Measurements from ENCODE around the gene SOST.

The SOST gene

DNA sequence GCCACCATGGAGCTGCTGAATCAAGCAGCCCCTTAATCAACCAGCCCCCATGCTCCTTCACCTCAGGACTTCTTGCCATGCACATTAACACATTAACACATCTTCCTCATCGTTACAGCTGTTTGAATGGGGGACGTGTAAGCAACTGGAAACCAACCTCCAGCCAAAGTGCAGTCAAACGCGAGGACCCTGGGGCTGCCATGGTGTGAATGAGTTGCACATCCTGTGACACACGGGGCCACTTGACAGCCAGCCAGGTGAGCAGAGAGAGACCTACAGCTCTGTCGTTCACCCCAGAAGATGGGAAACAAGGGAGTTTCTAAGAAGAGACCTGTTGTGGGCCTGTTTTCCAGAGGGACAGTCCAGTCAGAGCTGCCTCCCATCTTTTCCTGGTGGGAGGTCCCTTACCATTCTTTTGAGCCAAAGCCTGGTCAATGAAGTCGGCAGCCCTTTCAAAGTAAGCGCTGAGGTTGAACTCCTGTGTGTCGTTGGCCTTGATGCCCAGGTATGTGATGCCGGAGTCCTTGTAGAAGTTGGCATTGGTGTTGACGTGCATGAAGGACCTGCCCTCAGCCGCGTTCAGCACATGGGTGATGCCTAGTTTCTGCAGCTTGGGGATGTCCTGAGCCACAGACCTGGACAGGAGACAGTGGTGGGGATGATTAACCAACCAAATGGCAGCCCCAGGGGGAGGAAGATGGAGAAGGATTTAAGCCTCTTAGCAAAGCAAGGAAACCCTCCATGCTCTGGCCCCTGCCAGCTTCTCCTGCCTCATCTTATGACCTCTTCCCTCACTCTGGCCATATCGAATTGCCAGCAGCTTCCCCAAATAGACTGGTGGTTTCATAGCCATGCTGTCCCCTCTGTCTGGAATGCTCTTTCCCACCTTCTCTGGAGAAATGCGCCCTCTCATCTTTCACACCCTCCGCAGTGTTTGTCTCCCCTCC lies 16.0 kb upstream of the SOST start:
- no peak for DNase-seq

- peak; percentile 29 for DNase-seq
These were observed 14.5 kb upstream of the SOST start for GRCh38 chr17:43772877-43773648.

GRCh38 chr17:43771463-43771862 lies 12.9 kb upstream of the SOST start:
- no peak for DNase-seq

GRCh38 chr17:43770957-43771356 lies 12.4 kb upstream of the SOST start:
- DNase-seq, result no peak

- no peak for DNase-seq
These were observed 11.3 kb upstream of the SOST start for GRCh38 chr17:43769859-43770258.

- no peak for DNase-seq
These were observed 10.8 kb upstream of the SOST start for GRCh38 chr17:43769426-43769825.

GRCh38 chr17:43768943-43769342 lies 10.4 kb upstream of the SOST start:
- DNase-seq, result no peak

GRCh38 chr17:43768382-43768781 lies 9.8 kb upstream of the SOST start:
- DNase-seq, result peak; percentile 23

DNA sequence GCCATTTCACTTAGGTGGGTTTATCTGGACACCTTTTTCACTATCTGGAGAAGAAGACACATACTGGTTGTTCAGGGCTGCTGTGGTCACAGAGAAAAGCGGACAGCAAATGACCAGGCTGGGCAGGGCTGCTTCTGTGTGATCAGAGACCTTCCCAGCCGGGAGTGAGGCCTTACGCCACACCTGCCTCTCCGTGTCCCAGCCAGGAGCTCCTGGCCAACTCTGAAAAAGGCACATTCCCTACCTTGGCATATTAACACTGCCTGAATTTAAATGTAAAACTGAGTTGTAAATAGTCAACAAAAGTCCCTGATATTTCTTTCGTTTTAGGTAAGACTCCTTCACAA lies 9.1 kb upstream of the SOST start:
- no peak for DNase-seq

GRCh38 chr17:43767053-43767712 lies 8.6 kb upstream of the SOST start:
- DNase-seq, result no peak

- DNase-seq, result peak; percentile 35
These were observed 7.9 kb upstream of the SOST start for GRCh38 chr17:43766413-43767052.

DNA sequence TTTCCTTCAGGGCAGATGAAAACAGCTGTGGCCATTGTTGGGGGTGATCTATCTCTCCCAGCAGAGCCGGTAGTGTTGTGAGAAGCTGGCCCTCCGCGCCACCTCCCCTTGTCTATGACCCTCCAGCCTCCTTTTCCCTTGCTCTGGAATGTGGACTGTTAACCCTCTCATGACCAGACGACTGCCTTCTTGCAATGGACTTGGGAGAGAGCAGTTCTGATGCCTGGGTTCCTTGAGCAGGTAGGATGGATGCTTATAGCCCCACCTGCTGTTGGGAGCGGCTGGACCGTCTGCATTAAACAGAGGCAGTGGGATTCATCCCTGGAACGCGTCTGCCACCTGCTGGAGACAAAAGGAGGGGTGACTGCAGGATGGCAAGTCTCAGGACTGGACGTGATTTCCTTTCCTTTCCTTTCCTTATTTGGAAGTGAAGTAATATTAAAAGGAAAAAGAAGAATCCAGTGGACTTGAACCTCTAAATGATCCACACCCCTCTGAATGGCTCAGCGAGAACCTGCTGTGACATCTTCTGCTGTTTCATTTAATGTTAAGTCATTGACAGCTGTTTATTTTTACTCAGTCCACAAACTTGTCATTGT lies 1.8 kb upstream of the SOST start:
- peak; percentile 88 for DNase-seq

DNA sequence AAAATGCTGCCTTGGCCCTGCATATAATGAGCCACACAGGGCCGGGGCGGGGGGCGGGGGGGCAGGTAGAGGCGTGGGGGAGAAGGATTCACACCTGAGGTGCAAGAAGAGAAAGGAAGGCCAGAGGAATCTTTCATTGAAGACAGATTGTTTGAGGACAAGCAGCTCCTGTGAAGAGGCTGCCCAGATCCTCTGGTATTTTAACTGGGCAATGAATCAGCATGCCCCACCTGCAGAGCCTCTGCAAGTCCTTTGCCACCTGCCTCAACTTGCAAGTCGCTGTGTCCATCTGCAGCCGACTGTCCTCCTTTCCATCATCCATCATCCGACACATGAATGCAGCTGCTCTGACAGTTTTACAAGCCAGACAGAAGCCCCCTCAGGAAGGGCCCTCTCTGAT lies 1.2 kb upstream of the SOST start:
- no peak for DNase-seq

DNA sequence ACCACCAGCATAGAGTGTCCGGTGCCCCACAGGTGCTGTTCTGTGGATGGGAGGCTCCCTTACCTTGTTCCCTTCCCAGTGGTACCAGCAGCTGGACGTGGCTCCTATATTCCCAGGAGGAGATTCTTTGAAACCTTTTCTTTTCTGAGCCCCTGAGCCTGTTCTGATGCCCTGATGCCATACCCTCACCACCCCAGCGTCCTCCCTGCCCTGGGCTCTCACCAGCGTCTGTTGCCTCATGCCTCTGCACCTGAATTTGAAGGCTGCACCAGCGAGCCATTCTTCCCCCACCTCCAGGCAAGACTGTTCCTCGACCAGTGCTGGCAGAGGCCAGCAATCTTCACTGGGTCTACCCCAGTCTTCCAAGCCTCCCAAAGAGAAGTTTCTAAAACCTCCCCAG lies 505 bp downstream of the SOST start:
- no peak for DNase-seq

DNA sequence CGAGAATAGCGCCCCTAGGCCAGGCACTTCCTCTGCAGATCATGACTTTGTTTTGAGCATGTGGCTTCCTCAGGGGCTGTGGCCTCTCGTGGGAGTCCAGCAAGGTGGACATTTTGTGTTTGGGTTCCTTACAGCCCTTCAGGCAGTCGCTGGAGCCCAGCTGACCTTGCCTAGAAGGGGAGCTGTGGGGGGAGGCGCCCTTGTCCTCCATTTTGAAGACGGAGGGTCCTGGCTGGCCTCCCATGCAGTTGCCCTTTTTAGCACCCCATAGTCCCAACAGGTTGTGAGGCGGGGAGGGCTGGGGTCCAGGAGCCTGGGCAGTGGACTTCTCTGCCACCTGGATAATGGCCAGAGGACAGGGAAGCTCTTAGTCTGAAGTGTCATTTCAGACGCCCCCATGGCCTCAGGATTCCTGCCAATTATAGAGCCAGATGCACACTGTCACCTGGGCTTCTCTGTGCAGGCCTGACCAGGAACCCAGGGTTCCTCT lies 1.4 kb downstream of the SOST start:
- DNase-seq, result no peak

DNA sequence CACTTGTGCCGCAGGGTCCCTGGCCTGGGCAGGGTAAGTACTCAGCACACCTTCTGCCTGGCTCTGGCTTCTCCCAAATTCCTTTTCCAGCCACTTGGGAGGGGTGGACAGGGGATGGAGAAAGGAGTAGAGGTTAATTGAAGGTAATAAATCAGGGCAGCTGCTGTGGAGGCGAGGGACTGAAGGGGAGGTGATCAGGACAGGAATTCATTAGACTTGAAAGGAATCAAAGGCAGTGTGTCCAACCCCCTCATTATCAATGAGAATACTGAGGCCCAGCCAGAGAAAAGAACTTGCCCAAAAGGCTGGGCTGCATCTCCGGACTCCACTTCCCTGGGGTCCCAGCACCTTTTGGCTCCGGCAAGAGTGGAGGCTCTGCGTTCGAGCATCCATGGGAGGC lies 2.4 kb downstream of the SOST start:
- no peak for DNase-seq

DNA sequence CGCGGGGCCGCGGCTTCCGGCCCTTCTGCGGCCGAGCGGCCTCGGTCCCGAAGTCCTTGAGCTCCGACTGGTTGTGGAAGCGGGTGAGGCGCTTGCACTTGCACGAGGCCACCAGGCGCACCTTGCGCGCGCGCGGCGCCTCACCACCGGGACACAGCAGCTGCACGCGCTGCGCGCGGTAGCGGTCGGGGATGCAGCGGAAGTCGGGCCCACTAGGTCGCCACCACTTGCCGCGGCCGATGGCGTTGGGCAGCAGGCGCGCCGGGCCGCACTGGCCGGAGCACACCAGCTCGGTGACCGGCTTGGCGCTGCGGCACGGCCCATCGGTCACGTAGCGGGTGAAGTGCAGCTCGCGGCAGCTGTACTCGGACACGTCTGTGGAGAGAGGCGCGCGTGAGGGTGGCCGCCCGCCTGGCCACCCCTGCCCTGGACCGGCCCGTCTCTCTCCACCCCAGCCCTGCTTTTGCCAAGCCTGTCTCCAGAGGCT lies 3.2 kb downstream of the SOST start:
- DNase-seq, result no peak

DNA sequence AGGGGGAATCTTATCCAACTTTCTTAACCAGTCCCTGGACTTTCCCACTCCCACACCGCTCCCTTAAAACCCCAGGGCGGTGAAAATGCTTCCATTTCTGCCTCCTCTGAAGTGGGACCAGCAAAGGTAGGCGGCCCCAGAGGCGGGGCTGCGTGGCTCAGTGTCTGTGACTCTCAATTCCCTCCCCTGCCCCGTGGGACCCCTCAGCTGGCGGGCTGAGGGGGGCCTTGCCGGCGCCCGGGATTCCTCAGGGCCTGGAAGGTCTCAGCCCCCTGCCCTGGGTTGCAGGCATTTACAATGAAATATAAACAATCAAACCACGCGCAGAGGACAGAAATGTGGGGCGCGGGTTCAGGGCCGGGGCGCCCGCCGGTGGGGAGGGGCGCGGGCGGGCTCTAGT lies 3.6 kb downstream of the SOST start:
- DNase-seq, result no peak

DNA sequence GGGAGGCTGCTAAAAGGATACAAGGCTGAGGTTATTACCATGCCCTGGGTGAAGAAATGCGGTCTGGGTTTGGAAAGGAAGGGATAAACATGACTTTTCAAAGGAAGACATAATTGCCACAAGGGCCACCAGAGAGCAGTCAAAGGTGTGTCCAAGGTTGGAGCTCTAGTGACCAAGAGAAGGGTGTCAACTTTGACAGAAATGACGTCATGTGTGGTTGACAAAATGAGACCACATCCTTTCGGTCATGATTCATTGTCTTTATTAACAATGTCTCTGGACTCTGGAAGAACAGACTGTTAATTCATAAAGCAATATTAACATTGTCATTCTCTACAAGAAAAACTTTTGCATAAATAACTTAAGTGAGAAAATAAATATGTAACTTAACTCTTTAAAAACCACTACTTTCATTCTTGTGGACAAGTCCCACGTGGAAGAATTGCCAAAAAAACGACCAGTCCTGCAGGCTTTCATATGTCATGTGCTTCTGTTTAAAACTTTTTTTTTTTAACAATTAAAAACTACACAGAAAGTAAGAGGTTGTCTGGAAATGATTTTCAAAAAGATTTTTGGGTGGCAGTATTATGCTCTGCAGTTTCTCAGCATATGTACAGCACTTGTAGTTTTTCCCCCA lies 5.0 kb downstream of the SOST start:
- peak; percentile 12 for DNase-seq

DNA sequence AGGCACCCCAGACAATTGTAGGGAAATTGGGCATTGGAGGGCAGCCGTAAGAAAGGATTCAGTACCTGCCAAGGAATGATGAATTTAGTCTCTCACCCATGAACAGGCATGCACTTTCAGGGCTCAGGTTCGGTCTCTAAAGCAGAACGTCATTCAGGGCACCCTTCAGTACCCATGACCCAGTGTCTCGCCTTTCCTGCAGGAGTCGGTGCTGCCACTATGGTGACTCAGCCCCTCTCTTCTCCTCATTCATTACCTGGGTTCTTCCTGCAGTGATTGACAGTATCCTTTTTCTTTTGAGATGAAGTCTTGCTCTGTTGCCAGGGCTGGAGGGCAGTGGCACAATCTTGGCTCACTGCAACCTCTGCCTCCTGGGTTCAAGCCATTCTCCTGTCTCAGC lies 8.4 kb downstream of the SOST start:
- no peak for DNase-seq

- no peak for DNase-seq
These were observed 13.1 kb downstream of the SOST start for GRCh38 chr17:43745541-43745940.

GRCh38 chr17:43741636-43742035 lies 17.0 kb downstream of the SOST start:
- no peak for DNase-seq

All from CD4-positive, alpha-beta T cell treated with Interleukin-10 for 1 hour (primary cell).